IPS-NIHi7 (cell line): ENCODE results near the gene NEGR1.

ENCODE experiments used
- DNase-seq: peaks from one replicate; pipeline ENCODE4 v3.0.0; 2012; ENCODE audit warnings: mixed read lengths; ENCODE audit errors: extremely low spot score

The NEGR1 gene

DNA sequence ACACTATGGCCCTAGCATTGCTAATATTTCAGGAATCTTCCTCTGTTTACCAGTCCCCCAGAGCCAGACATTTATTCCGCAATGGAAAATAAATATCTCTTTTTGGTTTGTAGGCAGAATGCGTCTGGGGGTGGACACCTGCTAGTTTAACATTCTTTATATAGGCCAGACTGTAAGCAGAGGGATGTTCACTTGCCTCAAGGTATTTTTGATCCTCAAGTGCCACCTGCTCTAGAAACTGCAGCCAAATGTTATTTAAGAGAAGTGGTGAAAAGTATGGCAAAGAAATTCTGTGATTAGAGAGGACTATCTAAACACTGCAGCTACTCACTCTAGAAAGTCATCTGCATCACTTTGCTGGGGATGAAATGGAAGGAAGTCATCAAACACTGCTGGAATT, 164.7 kb downstream of the NEGR1 start:
- DNase-seq: no peak

DNA sequence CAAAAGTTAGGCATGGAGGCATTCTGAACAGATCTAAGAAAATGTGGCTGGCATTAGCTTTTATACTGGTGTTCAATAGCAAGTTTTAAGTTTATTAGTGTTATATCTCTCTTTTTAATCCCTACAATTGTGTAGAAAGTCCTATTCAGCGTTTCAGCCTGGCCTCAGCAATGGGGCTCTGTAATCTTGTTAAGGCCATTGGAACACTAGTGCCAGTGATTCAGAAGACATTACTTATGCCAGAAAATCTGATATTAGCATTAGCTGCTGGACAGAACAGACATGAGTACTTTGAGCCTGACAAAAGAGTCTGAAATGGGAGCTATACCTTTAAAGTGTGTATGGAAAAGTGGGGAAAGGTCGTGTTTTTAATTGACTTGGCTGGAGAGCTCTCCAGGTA, 167.0 kb downstream of the NEGR1 start:
- DNase-seq: no peak

DNA sequence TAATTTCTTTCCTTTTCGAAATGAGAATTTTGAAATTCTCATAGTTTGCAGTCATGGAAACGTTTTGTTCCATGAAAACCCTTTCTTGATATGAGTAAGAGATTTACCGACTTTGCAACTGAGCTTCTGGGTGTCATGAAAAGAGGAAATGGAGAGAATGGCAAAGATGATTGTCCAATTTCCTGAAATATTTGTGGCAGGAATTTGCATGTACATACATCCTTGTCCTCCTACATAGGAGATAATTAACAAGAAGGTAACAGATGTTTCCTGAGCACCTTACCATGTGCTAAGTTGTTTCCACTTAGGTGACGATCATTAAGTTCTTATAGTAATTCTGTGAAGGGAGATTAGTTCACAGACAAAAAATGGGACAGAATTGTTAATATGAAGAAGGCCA, 170.7 kb downstream of the NEGR1 start:
- no peak for DNase-seq

- no peak for DNase-seq
Observed at GRCh38 chr1:72109916-72110315, 172.4 kb downstream of the NEGR1 start.

DNA sequence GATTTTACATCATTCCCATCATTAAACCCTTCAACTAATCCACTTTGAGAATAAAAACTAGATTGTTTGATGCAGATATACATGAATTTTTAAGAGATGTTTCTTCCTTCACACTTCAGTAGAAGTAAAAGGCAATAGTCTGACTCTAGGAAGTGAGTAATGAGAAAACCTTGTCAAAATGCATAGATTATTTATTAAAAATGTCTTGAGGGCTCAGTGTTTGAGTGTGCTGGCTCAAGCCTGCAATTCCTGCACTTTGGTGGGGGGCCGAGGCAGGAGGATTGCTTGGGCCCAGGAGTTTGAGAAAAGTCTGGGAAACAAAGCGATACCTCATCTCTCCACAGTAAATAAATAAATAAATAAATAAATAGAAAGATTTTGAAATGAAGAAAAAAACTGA, 177.1 kb downstream of the NEGR1 start:
- DNase-seq: no peak

DNA sequence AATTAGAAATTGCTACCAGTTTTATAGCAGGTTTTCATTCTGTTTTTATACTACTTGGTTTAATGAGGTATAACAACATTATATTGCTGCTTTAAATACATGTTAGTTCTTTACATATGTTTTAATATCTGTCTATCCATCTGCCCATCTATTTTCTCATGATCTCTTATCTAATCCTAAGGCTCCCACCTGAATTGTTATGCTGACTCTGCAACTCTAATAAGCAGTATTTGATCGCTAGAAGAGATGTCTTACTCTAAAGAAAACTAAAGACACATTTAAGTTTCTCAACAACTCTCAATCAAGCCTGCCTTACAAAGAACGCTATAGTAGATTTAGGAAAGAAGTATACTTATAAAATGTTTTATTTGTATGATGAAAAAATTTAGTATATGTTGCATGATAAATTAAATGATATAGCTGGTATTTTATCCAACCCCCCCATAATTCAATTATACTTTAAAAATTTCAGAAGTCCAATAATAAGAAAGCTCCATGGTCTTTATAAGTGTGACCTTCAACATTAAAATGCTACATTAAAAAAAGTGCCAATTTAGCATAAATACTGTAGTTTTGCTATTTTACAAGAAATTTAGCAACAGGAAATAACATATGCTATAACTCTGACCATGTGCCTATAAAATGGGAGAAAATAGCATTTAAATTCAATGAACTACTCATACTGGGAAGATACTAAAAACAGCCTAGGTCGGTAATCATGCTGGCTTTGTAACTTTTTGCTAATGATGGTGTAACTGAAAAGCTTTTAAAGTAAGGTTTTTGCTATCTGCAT, 180.3 kb downstream of the NEGR1 start:
- DNase-seq: no peak

DNA sequence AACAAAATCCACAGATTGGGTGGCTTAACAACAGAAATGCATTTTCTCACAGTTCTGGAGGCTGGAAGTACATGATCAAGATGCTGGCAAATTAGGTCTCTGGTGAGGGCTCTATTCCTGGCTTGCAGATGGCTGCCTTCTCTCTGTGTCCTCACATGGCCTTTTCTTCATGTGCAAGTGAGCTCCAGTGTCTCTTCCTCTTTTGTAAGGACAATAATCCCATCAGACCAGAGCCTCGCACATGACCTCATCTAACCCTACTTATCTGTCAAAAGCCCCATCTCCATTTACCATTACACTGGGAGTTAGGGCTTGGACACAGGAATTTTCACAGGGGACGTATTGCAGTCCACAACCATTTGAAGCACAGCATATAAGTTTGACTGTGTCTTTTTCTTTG, 181.6 kb downstream of the NEGR1 start:
- no peak for DNase-seq

DNA sequence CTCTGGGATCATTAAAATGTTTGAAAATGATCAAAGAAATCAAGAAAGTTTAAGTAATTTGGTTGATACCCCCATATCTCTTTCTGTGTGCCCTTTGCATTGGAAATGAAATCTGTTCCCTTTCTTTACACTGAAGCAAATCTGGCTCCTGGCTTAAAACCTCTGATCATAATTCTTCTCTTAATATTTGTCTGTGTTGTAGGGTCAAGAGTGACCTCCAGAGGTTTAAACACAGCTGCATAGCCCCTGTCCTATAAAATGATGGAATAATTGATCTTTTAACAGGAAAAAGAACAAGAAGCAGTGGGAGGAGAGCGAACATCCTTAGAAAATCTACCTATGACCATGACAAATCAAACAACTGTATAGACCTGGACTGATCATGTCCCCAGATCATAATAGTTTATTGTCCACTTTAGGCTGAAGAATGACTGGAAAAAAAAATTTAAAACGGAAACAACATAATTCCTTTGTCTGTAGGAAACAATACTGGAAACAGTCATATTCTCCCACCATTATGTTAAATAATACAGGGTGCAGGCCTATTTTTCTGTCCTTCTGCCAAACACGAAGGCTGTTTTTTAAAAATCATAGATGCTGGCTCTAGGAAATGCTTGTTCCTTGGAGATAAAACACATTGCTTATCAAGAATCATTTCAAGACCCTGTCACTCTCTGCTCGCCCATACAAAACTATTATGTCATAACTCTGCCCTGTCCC, 184.3 kb downstream of the NEGR1 start:
- DNase-seq: no peak

DNA sequence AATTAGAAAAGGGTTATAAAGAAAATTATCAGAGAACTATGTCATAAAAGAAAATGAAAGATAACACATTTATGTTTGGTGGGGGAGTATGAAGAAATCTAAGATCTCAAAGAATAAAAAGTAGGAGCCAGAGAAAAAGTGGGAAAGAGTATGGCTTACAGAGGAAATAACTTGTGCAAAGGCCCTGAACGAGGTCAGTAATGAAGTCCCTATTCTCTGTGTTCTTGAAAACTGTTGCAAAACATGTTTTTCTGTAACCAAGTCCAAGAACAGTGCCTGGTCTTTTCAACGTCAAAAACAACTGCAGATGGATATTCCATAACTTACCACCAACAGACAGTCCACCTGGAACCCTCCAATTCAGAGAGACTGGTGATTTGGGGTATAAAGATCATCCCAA, 188.1 kb downstream of the NEGR1 start:
- DNase-seq: no peak

- no peak for DNase-seq
Observed at GRCh38 chr1:72086394-72086793, 195.9 kb downstream of the NEGR1 start.

DNA sequence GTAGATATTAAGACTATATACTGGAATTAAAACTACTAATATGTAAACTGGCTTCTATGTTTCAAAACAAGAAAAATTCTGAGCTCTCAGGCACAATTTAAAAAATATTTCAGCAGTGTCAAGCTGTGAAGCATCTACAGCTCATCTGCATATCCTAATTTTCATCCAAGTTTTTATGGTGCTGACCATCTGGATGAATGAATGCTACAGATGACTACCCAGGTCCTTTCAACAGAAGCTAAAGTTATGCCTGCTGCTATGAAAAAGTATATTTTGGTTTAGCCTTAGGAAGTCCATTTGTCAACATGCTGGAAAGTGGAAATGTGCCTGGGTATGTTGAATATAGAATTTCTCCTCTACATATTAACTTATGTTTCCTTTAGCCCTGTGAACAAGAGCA, 206.9 kb downstream of the NEGR1 start:
- no peak for DNase-seq

DNA sequence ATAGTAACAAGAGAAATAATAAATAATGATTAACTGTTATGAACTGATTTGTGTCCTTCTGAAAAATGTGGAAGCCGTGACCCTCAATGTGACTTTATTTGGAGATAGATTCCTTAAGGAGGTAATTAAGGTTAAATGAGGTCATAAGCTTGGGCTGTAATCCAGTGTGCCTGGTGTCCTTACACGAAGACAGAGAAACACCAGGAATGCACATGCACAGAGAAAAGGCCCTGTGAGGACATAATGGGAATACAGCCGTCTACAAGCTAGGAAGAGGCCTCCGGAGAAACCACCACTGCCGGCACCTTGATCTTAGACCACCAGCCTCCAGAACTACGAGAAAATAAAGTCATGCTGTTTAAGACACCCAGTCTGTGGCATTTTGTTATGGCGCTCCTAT, 215.9 kb downstream of the NEGR1 start:
- no peak for DNase-seq

GRCh38 chr1:72064196-72065075, 217.9 kb downstream of the NEGR1 start:
- no peak for DNase-seq

GRCh38 chr1:72063364-72064044, 218.8 kb downstream of the NEGR1 start:
- DNase-seq: no peak

GRCh38 chr1:72062584-72062983, 219.8 kb downstream of the NEGR1 start:
- no peak for DNase-seq

DNA sequence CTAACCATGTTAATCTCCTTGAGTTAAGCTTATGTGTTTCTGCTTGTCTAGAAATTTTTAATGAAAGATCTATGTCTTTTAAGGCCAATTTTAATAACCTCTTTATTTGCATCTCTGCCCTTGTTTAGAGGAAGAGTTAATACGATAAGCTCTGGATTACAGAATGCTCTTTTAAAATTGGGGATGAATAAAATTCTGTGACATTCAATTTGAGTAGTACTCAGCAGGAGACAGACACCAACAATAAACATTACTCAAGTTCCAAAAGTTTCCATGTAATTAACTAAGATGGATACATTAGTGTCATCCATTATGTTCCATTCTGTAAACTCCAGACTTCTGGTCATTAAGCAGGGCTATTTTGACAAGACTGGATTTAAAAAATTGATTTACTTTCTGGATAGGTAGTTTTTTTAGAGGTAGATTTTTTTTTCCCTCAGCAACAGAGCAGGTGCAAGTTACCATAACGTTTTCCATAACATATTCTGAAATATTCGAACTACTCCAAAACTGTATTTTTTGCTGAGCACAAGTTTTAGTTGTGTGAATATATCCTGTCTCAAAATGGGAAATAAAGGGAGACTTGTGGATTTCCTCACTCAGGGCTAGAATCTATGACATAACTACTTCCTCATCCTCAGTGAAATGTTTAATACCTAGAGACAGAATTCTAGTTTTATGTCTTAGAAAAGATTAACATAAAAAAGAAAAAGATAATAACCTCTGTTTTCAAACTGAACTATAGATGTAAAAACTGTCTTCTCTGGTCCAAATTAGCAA, 221.7 kb downstream of the NEGR1 start:
- no peak for DNase-seq

- no peak for DNase-seq
Observed at GRCh38 chr1:72056516-72056915, 225.8 kb downstream of the NEGR1 start.

DNA sequence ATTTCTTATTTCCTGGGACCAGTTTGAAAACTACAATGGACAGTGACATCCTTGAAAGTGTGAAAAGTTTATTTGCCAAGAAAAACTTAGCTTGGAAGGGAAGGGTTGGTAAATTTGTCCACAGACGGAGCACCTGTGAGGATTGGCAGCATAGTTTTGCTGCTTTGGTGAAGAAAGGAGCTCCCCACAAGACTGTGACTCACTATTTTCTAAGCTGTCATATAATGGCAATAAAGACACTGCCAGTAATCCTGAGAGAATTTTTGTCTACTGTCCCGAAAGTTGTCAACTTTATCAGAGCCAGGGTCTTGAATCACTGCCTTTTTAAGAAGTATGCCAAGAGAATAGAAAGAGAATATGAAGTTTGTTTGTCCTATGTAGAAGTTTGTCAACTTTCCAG, 230.8 kb downstream of the NEGR1 start:
- DNase-seq: no peak

- DNase-seq: no peak
Observed at GRCh38 chr1:72050551-72050950, 231.8 kb downstream of the NEGR1 start.

GRCh38 chr1:72037745-72038343, 244.5 kb downstream of the NEGR1 start:
- peak; percentile 22 for DNase-seq

DNA sequence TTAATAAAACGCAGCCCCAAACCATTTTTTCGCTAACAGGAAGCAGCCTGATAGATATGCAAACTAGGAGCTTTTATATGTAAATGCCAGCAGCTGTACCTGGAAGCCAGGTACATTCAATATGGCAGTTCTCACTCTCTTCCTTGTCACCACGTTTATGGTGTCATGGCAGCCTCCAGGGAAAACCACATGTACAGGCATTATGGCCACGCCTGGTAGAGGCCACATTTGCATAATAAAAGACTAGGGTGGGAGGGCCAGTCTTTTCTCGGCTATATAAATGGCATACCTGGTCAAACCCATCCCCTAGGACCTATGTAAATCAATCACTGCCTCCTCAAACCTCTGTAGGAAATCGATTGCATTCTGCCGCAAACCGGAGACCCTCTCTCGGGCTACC, 247.5 kb downstream of the NEGR1 start:
- no peak for DNase-seq
